ENCODE data around the gene ACTN3. TPM values are rescaled to one million over a fixed set of nuclear protein-coding genes. Genes with fewer than 3 reads are reported as not detected.

ACTN3 gene
- total RNA-seq, 1 experiment from 2014 or later: not detected

DNA sequence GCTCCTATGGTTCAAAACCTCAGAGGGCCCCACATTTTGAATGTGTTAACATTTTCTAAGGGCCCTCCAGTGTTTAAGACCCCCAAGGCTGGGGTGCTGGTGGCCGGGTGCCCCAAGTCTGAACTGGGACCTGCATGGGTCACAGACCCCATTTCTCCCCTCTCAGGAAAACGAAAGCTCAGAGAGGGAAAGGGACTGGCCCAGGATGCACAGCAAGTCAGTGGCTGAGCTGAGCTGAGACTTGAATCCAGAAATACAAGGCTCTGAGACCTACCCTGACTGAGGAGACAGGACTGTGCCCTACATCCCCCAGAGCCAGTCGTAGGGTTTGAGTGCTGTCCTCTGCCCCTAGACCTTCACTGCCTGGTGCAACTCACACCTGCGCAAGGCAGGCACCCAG lies 4.2 kb downstream of the ACTN3 start:
- POLR2A ChIA-PET: interaction anchor here (1.0 kb wide), 1 partner anchor 66 kb away, joined by 3 read pairs; the partner anchor contains the start of gene RBM14
- TF ChIP-seq, protein P1, sequence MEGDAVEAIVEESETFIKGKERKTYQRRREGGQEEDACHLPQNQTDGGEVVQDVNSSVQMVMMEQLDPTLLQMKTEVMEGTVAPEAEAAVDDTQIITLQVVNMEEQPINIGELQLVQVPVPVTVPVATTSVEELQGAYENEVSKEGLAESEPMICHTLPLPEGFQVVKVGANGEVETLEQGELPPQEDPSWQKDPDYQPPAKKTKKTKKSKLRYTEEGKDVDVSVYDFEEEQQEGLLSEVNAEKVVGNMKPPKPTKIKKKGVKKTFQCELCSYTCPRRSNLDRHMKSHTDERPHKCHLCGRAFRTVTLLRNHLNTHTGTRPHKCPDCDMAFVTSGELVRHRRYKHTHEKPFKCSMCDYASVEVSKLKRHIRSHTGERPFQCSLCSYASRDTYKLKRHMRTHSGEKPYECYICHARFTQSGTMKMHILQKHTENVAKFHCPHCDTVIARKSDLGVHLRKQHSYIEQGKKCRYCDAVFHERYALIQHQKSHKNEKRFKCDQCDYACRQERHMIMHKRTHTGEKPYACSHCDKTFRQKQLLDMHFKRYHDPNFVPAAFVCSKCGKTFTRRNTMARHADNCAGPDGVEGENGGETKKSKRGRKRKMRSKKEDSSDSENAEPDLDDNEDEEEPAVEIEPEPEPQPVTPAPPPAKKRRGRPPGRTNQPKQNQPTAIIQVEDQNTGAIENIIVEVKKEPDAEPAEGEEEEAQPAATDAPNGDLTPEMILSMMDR (IDR thresholded peaks at IDR 0.05; ENCODE audit: insufficient read depth in 1 of 2, low read depth in 1 of 2, low read length in 1 of 2, severe bottlenecking in 1 of 2, unreplicated experiment in 1 of 2): no peak
- Histone ChIP-seq H3K27me3 (replicated peaks; ENCODE audit: control insufficient read depth, insufficient read depth, low read length) (no peaks in the 10 kb centered on the region), H3K36me3 (ENCODE audit: control insufficient read depth, insufficient read depth, low read length) (no peaks in the 10 kb centered on the region), H3K4me3 (ENCODE audit: low read depth, low read length) (no peak overlapping the region), H3K9me3 (no peaks in the 10 kb centered on the region), H3K4me1 (peaks cover 22% of the 10 kb centered on the region)
- Mint-ChIP-seq H3K4me3 (ENCODE audit: unreplicated experiment) (no peak overlapping the region), H3K4me1 (ENCODE audit: low read depth, unreplicated experiment) (peaks cover 10% of the 10 kb centered on the region), H3K27ac (ENCODE audit: unreplicated experiment) (no peak overlapping the region), H3K27me3 (ENCODE audit: insufficient read depth, unreplicated experiment) (no peaks in the 10 kb centered on the region), H3K36me3 (ENCODE audit: insufficient read depth, unreplicated experiment) (no peaks in the 10 kb centered on the region), H3K9me3 (ENCODE audit: unreplicated experiment) (no peaks in the 10 kb centered on the region)
- no TSS peak for BruUV-seq (replicated peaks)
- no peak for DNase-seq
- CTCF ChIA-PET: interaction anchor here (1.5 kb wide), 1 partner anchor 42 kb away, joined by 4 read pairs; the partner anchor contains the start of genes CCDC87 and CCS
- intact Hi-C loops (cut with micrococcal nuclease; ENCODE audit: unreplicated experiment): no loop called here

DNA sequence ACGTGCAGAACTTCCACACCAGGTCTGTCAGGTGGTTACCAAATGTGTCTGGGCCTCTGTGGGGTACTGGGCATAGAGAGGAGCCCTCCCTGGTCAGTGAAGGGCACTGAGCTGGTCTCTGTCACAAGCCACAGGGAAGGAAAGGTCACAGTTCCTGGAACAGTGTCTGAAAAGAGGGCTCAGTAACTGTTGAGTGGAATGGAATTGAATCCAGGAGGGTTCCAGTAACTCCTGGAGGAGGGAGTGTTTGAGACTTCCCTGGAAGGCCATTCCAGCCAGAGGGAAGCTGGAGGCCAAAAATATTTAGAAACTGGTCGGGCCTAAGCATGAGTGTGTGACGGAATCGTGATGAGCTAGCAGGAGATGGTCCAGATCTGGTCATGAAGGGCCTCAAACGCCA lies 7.9 kb downstream of the ACTN3 start:
- H3K36me3 ChIP-seq (ENCODE audit: control insufficient read depth, insufficient read depth, low read length): no peaks in the 10 kb centered on the region
- BruUV-seq (replicated peaks): no TSS peak
- intact Hi-C loops (cut with micrococcal nuclease; ENCODE audit: unreplicated experiment): no loop called here
- TF ChIP-seq, protein P1 (IDR thresholded peaks at IDR 0.05; ENCODE audit: insufficient read depth in 1 of 2, low read depth in 1 of 2, low read length in 1 of 2, severe bottlenecking in 1 of 2, unreplicated experiment in 1 of 2): no peak
- peaks cover 8% of the 10 kb centered on the region; the same call in 1 of the 2 replicates for H3K4me1 ChIP-seq
- H3K9me3 Mint-ChIP-seq (ENCODE audit: unreplicated experiment): no peaks in the 10 kb centered on the region
- CTCF ChIA-PET: interaction anchor here (0.6 kb wide), 1 partner anchor 124 kb away, joined by 4 read pairs; no protein-coding TSS in a partner anchor
- H3K4me1 Mint-ChIP-seq (ENCODE audit: low read depth, unreplicated experiment): no peaks in the 10 kb centered on the region
- DNase-seq: no peak
- POLR2A ChIA-PET: no interaction called here
- H3K27ac Mint-ChIP-seq (ENCODE audit: unreplicated experiment): no peak overlapping the region
- H3K36me3 Mint-ChIP-seq (ENCODE audit: insufficient read depth, unreplicated experiment): no peaks in the 10 kb centered on the region
- no peaks in the 10 kb centered on the region for H3K9me3 ChIP-seq
- no peak overlapping the region for H3K4me3 Mint-ChIP-seq (ENCODE audit: unreplicated experiment)
- H3K4me3 ChIP-seq (ENCODE audit: low read depth, low read length): no peak overlapping the region
- no peaks in the 10 kb centered on the region for H3K27me3 Mint-ChIP-seq (ENCODE audit: insufficient read depth, unreplicated experiment)
- H3K27me3 ChIP-seq (replicated peaks; ENCODE audit: control insufficient read depth, insufficient read depth, low read length): no peaks in the 10 kb centered on the region

GRCh38 chr11:66555416-66555815 lies 8.7 kb downstream of the ACTN3 start:
- Mint-ChIP-seq H3K4me1 (ENCODE audit: low read depth, unreplicated experiment) (no peaks in the 10 kb centered on the region), H3K27me3 (ENCODE audit: insufficient read depth, unreplicated experiment) (no peaks in the 10 kb centered on the region), H3K9me3 (ENCODE audit: unreplicated experiment) (no peaks in the 10 kb centered on the region), H3K4me3 (ENCODE audit: unreplicated experiment) (no peak overlapping the region), H3K36me3 (ENCODE audit: insufficient read depth, unreplicated experiment) (no peaks in the 10 kb centered on the region), H3K27ac (ENCODE audit: unreplicated experiment) (no peak overlapping the region)
- Histone ChIP-seq H3K36me3 (ENCODE audit: control insufficient read depth, insufficient read depth, low read length) (no peaks in the 10 kb centered on the region), H3K27me3 (replicated peaks; ENCODE audit: control insufficient read depth, insufficient read depth, low read length) (no peaks in the 10 kb centered on the region), H3K9me3 (no peaks in the 10 kb centered on the region), H3K4me3 (ENCODE audit: low read depth, low read length) (no peak overlapping the region), H3K4me1 (peaks cover 8% of the 10 kb centered on the region; the same call in 1 of the 2 replicates)
- ChIA-PET CTCF (interaction anchor here (0.6 kb wide), 1 partner anchor 52 kb away, joined by 4 read pairs; no protein-coding TSS in a partner anchor), POLR2A (no interaction called here)
- TF ChIP-seq, protein P1 (IDR thresholded peaks at IDR 0.05; ENCODE audit: insufficient read depth in 1 of 2, low read depth in 1 of 2, low read length in 1 of 2, severe bottlenecking in 1 of 2, unreplicated experiment in 1 of 2): no peak
- intact Hi-C loops (cut with micrococcal nuclease; ENCODE audit: unreplicated experiment): no loop called here
- no peak for DNase-seq
- no TSS peak for BruUV-seq (replicated peaks)
